Fibroblast of the aortic adventitia (primary cell): ENCODE results near the gene LGALS3BP. TPM values are rescaled to one million over a fixed set of nuclear protein-coding genes. Genes with fewer than 3 reads are reported as not detected.

Source experiments
- DNase-seq: peaks from one replicate; pipeline ENCODE4 v3.0.0-alpha.2; 2010; ENCODE audit warnings: low read depth
- H3K4me3 ChIP-seq: 2 replicates; pipeline ENCODE4 v1.5.1; 2011; ENCODE audit warnings: low read depth, mild to moderate bottlenecking, control low read depth, low read length, moderate library complexity
- total RNA-seq: library from RNA; depleted of rRNA; stranded (reverse); fragments of >200 nt; gene quantifications from 2 replicates; pipeline ENCODE4 v1.2.3, GENCODE V29; 2012; ENCODE audit warnings: low replicate concordance
- TF ChIP-seq, protein P1 (sequence below): IDR thresholded peaks from 2 replicates; pipeline ENCODE4 v1.5.1; 2011; ENCODE audit warnings: mild to moderate bottlenecking, low read length, control low read depth, inconsistent platforms; ENCODE audit not compliant: insufficient read depth

The LGALS3BP gene
- total RNA-seq, 1 donor, result 87.2 TPM

DNA sequence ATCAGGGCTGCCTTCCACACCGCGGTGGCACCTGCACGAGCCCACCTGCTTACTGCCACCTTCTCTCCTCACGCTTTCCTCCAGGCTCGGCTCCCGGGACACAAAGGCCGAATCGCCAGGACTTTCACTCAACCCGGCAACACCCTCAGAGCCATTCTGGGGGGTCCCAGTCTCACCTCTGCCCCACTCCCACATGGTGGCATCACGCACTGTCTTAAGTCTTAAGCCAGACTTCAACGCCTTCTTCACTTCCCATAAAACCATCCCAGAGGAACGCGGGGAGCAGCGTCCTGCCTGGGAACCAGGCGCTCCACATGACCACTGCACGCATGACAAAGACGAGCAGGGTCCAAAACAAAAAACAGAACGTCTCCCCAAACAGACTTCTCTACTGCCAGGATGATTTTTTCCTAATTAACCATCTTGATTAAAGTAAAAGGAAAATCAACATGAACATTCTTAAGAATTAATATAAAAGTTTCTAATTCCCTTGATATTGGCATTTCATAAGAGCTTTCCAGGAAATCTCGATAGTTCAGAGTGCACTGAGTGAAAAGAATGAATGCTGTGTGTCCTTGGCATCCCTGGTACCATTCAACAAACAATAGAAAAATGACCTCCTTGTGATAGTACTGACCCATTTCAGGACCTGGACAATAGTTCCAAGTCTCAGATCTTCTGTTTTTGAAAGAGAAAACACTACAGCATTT is 27.2 kb upstream of the LGALS3BP start:
- DNase-seq, result no peak
- no peak overlapping the region for H3K4me3 ChIP-seq
- TF ChIP-seq, protein P1, sequence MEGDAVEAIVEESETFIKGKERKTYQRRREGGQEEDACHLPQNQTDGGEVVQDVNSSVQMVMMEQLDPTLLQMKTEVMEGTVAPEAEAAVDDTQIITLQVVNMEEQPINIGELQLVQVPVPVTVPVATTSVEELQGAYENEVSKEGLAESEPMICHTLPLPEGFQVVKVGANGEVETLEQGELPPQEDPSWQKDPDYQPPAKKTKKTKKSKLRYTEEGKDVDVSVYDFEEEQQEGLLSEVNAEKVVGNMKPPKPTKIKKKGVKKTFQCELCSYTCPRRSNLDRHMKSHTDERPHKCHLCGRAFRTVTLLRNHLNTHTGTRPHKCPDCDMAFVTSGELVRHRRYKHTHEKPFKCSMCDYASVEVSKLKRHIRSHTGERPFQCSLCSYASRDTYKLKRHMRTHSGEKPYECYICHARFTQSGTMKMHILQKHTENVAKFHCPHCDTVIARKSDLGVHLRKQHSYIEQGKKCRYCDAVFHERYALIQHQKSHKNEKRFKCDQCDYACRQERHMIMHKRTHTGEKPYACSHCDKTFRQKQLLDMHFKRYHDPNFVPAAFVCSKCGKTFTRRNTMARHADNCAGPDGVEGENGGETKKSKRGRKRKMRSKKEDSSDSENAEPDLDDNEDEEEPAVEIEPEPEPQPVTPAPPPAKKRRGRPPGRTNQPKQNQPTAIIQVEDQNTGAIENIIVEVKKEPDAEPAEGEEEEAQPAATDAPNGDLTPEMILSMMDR, result no peak

DNA sequence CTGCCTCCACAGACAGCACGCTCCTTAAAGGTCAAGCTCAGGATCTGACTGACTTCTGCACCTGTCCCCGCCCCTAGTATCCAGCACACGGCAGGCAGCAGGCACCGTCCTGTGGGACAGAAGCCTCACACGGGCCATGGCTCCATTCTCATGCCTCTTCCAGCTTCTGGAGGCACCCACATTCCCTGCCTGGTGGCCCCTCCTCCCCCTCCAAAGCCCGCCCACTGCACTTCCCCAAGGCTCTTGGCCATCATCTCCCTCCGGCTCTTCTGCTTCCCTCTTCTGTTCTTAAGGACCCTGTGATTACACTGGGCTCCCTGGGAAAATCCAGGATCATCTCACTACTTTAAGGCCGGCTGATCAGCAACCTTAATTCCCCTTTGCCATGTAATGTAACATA is 26.3 kb upstream of the LGALS3BP start:
- no peak for DNase-seq
- TF ChIP-seq, protein P1, result no peak

DNA sequence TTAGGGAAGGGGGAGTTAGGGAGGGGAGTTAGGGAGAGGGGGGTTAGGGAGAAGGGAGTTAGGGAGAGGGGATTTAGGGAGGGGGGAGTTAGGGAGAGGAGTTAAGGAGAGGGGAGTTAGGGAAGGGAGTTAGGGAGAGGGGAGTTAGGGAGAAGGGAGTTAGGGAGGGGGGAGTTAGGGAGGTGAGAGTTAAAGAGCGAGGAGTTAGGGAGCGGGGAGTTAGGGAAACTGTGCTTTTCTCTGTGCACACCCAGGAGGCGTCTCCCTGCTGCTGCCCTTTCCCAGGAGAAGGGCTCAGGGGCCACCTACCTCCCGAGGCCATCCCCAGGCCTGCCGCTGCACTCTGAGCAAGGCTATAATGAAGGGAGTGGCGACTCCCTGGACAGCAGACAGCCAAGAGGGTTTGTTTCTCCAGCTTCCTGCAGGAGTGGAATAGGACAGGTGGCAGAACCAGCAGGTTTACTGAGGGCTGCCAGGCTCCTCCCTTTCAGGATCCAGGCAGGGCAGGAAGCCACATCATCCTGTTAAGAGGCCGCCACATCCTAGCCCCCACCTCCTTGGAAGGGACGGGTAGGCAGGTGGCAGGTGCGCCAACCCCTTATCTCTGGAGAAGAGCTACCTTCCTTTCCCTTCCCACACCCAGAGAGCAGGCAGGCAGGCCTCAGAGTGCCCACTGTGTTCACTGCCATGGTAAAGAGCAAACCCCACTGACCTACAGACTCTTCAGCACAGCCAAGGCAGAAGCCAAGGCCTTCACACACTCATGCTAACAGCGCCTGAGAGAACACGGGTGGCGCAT is 25.5 kb upstream of the LGALS3BP start:
- TF ChIP-seq, protein P1, result no peak
- H3K4me3 ChIP-seq, result no peak overlapping the region
- no peak for DNase-seq

More for the DNA sequence above, 26.3 kb upstream of the LGALS3BP start:
- no peak overlapping the region for H3K4me3 ChIP-seq

DNA sequence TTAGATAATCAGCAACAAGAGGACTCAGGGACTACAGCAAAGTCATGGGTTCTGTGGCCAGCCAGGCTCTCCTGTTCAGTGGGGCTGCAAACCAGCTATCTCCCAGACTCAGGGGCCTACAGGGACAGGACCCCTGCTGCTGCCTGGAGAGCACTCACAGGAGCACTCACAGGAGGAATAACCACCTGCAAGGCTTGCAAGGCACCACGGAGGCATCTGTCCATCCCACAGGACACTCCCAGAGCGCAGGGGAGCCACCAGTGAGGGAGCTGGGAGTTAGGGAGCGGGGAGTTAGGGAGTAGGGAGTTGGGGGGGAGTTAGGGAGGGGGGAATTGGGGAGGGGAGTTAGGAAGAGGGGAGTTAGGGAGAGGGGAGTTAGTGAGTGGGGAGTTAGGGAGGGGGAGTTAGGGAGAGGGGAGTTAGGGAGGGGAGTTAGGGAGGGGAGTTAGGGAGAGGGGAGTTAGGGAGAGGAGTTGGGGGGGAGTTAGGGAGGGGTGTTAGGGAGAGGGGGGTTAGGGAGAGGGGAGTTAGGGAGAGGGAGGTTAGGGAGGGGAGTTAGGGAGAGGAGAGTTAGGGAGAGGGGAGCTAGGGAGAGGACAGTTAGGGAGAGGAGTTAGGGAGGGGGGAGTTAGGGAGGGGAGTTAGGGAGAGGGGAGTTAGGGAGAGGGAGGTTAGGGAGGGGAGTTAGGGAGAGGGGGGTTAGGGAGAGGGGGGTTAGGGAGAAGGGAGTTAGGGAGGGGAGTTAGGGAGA is 24.1 kb upstream of the LGALS3BP start:
- H3K4me3 ChIP-seq, result no peak overlapping the region
- TF ChIP-seq, protein P1, result no peak
- DNase-seq, result no peak

DNA sequence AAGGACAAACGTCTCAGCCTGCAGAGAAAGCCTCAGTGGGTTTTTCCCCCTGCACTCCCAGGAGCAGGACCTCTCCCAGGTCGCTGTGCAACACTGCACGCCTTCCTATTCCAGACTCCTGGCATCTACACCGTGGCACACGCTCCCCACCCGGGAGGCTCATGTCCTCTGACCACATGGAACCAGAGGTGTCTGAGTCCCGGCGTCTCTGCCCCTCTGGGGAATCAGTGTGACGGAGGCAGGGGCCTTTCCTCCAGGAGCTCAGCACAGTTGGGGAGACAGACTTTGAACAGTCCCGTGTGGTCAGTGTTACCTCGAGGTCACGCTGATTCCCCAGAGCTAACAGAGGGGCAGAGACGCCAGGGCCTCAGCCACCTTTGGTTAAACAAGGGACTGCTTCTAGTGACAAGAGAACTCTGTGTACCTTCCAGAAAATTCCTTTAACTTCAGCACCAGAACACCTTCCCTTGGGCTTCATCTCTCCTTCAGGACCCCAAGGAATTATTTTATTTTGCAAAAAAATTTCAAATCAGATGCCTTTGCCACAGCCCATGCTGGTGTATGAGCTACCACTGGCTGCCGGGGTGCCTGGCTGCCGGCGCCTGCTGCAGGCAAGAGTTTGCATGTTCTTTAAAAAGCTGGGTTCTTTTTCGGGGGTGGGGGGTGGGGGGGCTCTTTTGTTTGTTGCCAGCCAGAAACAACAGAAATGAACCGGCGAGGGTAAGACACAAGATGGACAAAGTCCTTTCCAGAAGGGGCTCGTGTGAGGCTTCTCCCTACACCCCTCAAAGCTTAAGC is 23.3 kb upstream of the LGALS3BP start:
- H3K4me3 ChIP-seq, result no peak overlapping the region
- DNase-seq, result no peak
- TF ChIP-seq, protein P1, result no peak

DNA sequence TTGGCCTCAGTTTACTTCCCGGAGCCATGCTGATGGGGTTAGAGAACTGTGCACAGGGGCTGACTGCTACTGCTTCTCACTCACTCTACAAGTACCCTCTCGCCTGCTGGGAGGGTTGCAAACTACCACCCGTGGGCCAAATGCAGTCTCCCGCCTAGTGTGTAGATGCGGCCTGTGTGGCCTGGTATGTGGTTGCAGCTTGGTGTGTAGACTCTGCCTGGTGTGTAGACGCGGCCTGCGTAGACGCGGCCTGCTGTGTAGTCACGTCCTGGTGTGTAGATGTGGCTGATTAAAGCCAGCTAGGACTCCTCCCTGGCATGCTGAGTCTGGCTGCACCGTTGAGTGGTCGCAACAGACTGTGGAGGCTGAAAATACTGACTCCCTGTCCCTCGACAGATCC is 22.6 kb upstream of the LGALS3BP start:
- TF ChIP-seq, protein P1, result no peak
- no peak for DNase-seq
- H3K4me3 ChIP-seq, result no peak overlapping the region
